BJ (cell line): Measurements from ENCODE around the gene ISG20L2. TPM values are rescaled to one million over a fixed set of nuclear protein-coding genes. Genes with fewer than 3 reads are reported as not detected.

Experiments used
- CTCF ChIA-PET: fragments of 350-600 bp; formaldehyde crosslinking; extraction: SDS; loops from one replicate; lab custom pipeline; 2021; ENCODE audit warnings: antibody characterized with exemption, inconsistent platforms; lab: Yijun Ruan, JAX
- POLR2A ChIA-PET: fragments of 300-600 bp; sonication (Branson Sonifier 250); formaldehyde crosslinking; extraction: SDS; loops from one replicate; lab custom pipeline; 2021; ENCODE audit warnings: antibody characterized with exemption; lab: Charles Lee
- DNase-seq: peaks from one replicate; pipeline ENCODE4 v3.0.0-alpha.2; 2011; ENCODE audit warnings: low read depth
- H3K27me3 ChIP-seq: 2 replicates; pipeline ENCODE4 v1.6.0; 2011; ENCODE audit warnings: low read length; ENCODE audit not compliant: control insufficient read depth, insufficient read depth
- H3K36me3 ChIP-seq: 2 replicates; pipeline ENCODE4 v1.5.1; 2011; ENCODE audit warnings: low read length; ENCODE audit not compliant: control insufficient read depth, insufficient read depth
- H3K4me3 ChIP-seq: 2 replicates; pipeline ENCODE4 v1.5.1; 2011; ENCODE audit warnings: low read depth, mild to moderate bottlenecking, control low read depth, low read length
- CTCF ChIP-seq: IDR thresholded peaks from 2 replicates; pipeline ENCODE4 v1.5.1; 2011; ENCODE audit warnings: low read depth, mild to moderate bottlenecking, control low read depth, inconsistent platforms, low read length, moderate library complexity; ENCODE audit not compliant: insufficient read depth
- polyA plus RNA-seq: library from polyadenylated mRNA; depleted of rRNA; stranded (reverse); fragments of >200 nt; gene quantifications from 2 replicates; pipeline ENCODE4 v1.2.3, GENCODE V29; 2011

The ISG20L2 gene
- polyA plus RNA-seq, 1 experiment = 36.6 TPM

GRCh38 chr1:156712626-156713025, 15.9 kb downstream of the ISG20L2 start:
- H3K36me3 ChIP-seq = no peaks in the 10 kb centered on the region
- no peak for DNase-seq
- H3K4me3 ChIP-seq = no peak overlapping the region
- POLR2A ChIA-PET = interaction anchor here (0.5 to 1.0 kb wide), 2 partner anchors 9 to 327 kb away, joined by 3 to 5 read pairs; no protein-coding TSS in a partner anchor
- CTCF ChIA-PET = interaction anchor here (1.3 to 41.7 kb wide), 5 partner anchors 14 to 215 kb away, joined by 3 to 1556 read pairs (median 8); partner anchors contain the start of genes ISG20L2, METTL25B, NES and NTRK1
- TF ChIP-seq CTCF = no peak
- no peaks in the 10 kb centered on the region for H3K27me3 ChIP-seq

GRCh38 chr1:156711011-156711817, 17.4 kb downstream of the ISG20L2 start:
- TF ChIP-seq CTCF = no peak
- ChIA-PET POLR2A (interaction anchor here (0.6 kb wide), 1 partner anchor 1717 kb away, joined by 3 read pairs; no protein-coding TSS in a partner anchor), CTCF (interaction anchor here (0.7 to 41.7 kb wide), 8 partner anchors 16 to 217 kb away, joined by 3 to 1556 read pairs (median 6); partner anchors contain the start of genes ISG20L2, METTL25B, NES and NTRK1)
- no peaks in the 10 kb centered on the region for H3K36me3 ChIP-seq
- no peak for DNase-seq
- no peaks in the 10 kb centered on the region for H3K27me3 ChIP-seq
- H3K4me3 ChIP-seq = no peak overlapping the region

GRCh38 chr1:156709757-156710489, 18.6 kb downstream of the ISG20L2 start:
- no peak overlapping the region for H3K4me3 ChIP-seq
- H3K36me3 ChIP-seq = no peaks in the 10 kb centered on the region
- no peak for DNase-seq
- ChIA-PET CTCF (interaction anchor here (0.6 to 41.7 kb wide), 5 partner anchors 17 to 84 kb away, joined by 3 to 1556 read pairs (median 3); partner anchors contain the start of genes ISG20L2, METTL25B, MRPL24 and NES), POLR2A (no interaction called here)
- TF ChIP-seq CTCF = no peak
- no peaks in the 10 kb centered on the region for H3K27me3 ChIP-seq

GRCh38 chr1:156709031-156709430, 19.5 kb downstream of the ISG20L2 start:
- TF ChIP-seq CTCF = no peak
- Histone ChIP-seq H3K36me3 (no peaks in the 10 kb centered on the region), H3K27me3 (no peaks in the 10 kb centered on the region), H3K4me3 (no peak overlapping the region)
- POLR2A ChIA-PET = interaction anchor here (0.6 to 1.2 kb wide), 3 partner anchors 64 to 194 kb away, joined by 3 to 6 read pairs (median 4); no protein-coding TSS in a partner anchor
- DNase-seq = no peak
- CTCF ChIA-PET = interaction anchor here (0.6 to 41.7 kb wide), 6 partner anchors 18 to 151 kb away, joined by 3 to 1556 read pairs (median 19); partner anchors contain the start of genes ISG20L2, METTL25B, MRPL24 and NES
